HepG2 (cell line): ENCODE data around the gene PLXND1. TPM values are rescaled to one million over a fixed set of nuclear protein-coding genes. Genes with fewer than 3 reads are reported as not detected.

Experiments
- ATAC-seq: fragments of 200-7000 bp; cut with Tn5 transposase; 3 replicates; pipeline ENCODE4 v1.9.1; 2020; ENCODE audit warnings: mild to moderate bottlenecking, moderate library complexity
- BruUV-seq: library from RNA; stranded (reverse); fragments of 400-500 nt; replicated peaks from 2 replicates; lab custom pipeline; 2021; lab: Mats Ljungman, UMichigan
- CTCF ChIA-PET: fragments of 300-600 bp; formaldehyde crosslinking; extraction: SDS; loops from one replicate; lab custom pipeline; 2021; ENCODE audit warnings: low total read pairs, inconsistent platforms, low intra/inter-chr PET ratio; lab: Yijun Ruan, JAX
- POLR2A ChIA-PET: fragments of 350-600 bp; sonication (Branson Sonifier 250); formaldehyde crosslinking; loops from one replicate; lab custom pipeline; 2020; ENCODE audit warnings: antibody characterized with exemption, inconsistent platforms; lab: Yijun Ruan, JAX
- DNase-seq: peaks from one replicate; pipeline ENCODE4 v3.0.0-alpha.2; 2015; ENCODE audit warnings: low spot score
- FAIRE-seq: peaks from 3 replicates; lab custom pipeline; 2011; peaks lifted over from hg19 to GRCh38; lab: Jason Lieb, UNC
- H2AFZ ChIP-seq: one replicate; pipeline ENCODE4 v1.6.1; 2011; ENCODE audit warnings: low read length, inconsistent platforms
- H3K27ac ChIP-seq: fragments of 300-600 bp; 3 replicates; pipeline ENCODE4 v1.8.0; 2011; ENCODE audit warnings: mixed run types, mild to moderate bottlenecking, mixed read lengths, low read length, inconsistent platforms; ENCODE audit not compliant: insufficient read depth; ENCODE audit errors: extremely low read length
- H3K27me3 ChIP-seq, 2 experiments: fragments of 200-600 bp in 1 of 2; 2 replicates in 1 of 2; 3 replicates in 1 of 2; pipeline versions ENCODE4 v1.6.0 to v1.8.0; 2011; ENCODE audit warnings: low read length in 2 of 2, mild to moderate bottlenecking in 2 of 2, moderate library complexity in 2 of 2, inconsistent platforms in 1 of 2; ENCODE audit not compliant: insufficient read depth in 2 of 2, control insufficient read depth in 1 of 2
- H3K36me3 ChIP-seq, 2 experiments: fragments of 200-600 bp in 1 of 2; replicated peaks in 1 of 2; 2 replicates in 1 of 2; 3 replicates in 1 of 2; pipeline versions ENCODE4 v1.5.1 to v1.8.0; 2011; ENCODE audit warnings: low read length in 2 of 2, inconsistent platforms in 1 of 2; ENCODE audit not compliant: insufficient read depth in 2 of 2, control insufficient read depth in 1 of 2
- H3K4me1 ChIP-seq: 2 replicates; pipeline ENCODE4 v1.5.1; 2012; ENCODE audit warnings: low read length, inconsistent platforms; ENCODE audit not compliant: insufficient read depth
- H3K4me2 ChIP-seq: 2 replicates; pipeline ENCODE4 v1.6.0; 2011; ENCODE audit warnings: low read depth, low read length, inconsistent platforms
- H3K4me3 ChIP-seq, 3 experiments: fragments of 200-600 bp in 1 of 3; sonication (generic), shearing (Covaris generic) in 1 of 3; replicated peaks in 1 of 3; 2 replicates each; pipeline ENCODE4 v1.5.1; 2011 to 2016; ENCODE audit warnings: low read length in 3 of 3, inconsistent platforms in 2 of 3, low read depth in 2 of 3, mild to moderate bottlenecking in 2 of 3, control low read depth in 1 of 3, mixed read lengths in 1 of 3; ENCODE audit not compliant: insufficient read depth in 1 of 3
- H3K79me2 ChIP-seq: one replicate; pipeline ENCODE4 v1.6.1; 2011; ENCODE audit warnings: low read length, inconsistent platforms; ENCODE audit not compliant: insufficient read depth
- H3K9ac ChIP-seq: 2 replicates; pipeline ENCODE4 v1.6.0; 2011; ENCODE audit warnings: mild to moderate bottlenecking, low read depth, low read length, inconsistent platforms; ENCODE audit not compliant: insufficient read depth
- H3K9me3 ChIP-seq: 2 replicates; pipeline ENCODE4 v1.5.1; 2012; ENCODE audit warnings: mild to moderate bottlenecking, low read length
- H4K20me1 ChIP-seq: 2 replicates; pipeline ENCODE4 v1.6.0; 2011; ENCODE audit warnings: inconsistent platforms, mild to moderate bottlenecking, low read length, moderate library complexity; ENCODE audit not compliant: insufficient read depth
- DNMT3B ChIP-seq: conservative IDR thresholded peaks from 2 replicates; pipeline ENCODE4 v1.6.1; 2016; ENCODE audit warnings: missing biosample characterization, control low read depth
- MAF1 ChIP-seq: sonication (generic); formaldehyde crosslinking; IDR thresholded peaks from 2 replicates; pipeline ENCODE4 v1.5.0; 2020; ENCODE audit warnings: missing genetic modification reagents, borderline replicate concordance
- NFE2L1 ChIP-seq: sonication (generic); formaldehyde crosslinking; IDR thresholded peaks from 2 replicates; pipeline ENCODE4 v1.4.0; 2020; ENCODE audit warnings: missing genetic modification reagents, mild to moderate bottlenecking, borderline replicate concordance
- PLSCR1 ChIP-seq: sonication (generic); formaldehyde crosslinking; IDR thresholded peaks from 2 replicates; pipeline ENCODE4 v1.5.0; 2020; ENCODE audit warnings: missing genetic modification reagents, mild to moderate bottlenecking, borderline replicate concordance
- SALL2 ChIP-seq: sonication (generic); formaldehyde crosslinking; IDR thresholded peaks from 2 replicates; pipeline ENCODE4 v1.8.1; 2023; ENCODE audit warnings: mild to moderate bottlenecking, missing genetic modification reagents, inconsistent platforms
- ZBTB7B ChIP-seq: sonication (generic); formaldehyde crosslinking; IDR thresholded peaks from 2 replicates; pipeline ENCODE4 v1.4.0; 2020; ENCODE audit warnings: missing genetic modification reagents
- ZNF33A ChIP-seq: sonication (generic); formaldehyde crosslinking; IDR thresholded peaks from 2 replicates; pipeline ENCODE4 v1.5.1; 2020; ENCODE audit warnings: missing genetic modification reagents, mild to moderate bottlenecking, moderate library complexity, borderline replicate concordance
- ZNF552 ChIP-seq: sonication (generic); formaldehyde crosslinking; IDR thresholded peaks from 2 replicates; pipeline ENCODE4 v1.9.0; 2022; ENCODE audit warnings: missing genetic modification reagents, mild to moderate bottlenecking, borderline replicate concordance
- ZSCAN25 ChIP-seq: sonication (generic); formaldehyde crosslinking; IDR thresholded peaks from 2 replicates; pipeline ENCODE4 v1.8.0; 2022; ENCODE audit warnings: mild to moderate bottlenecking, missing genetic modification reagents
- WGBS: methylation state at CpG from one replicate; pipeline ENCODE4 v1.1.6; 2017; ENCODE audit warnings: low lambda C conversion rate; 5-methylcytosine and 5-hydroxymethylcytosine counted together
- in situ Hi-C: cut with HindIII; loops from 2 replicates; pipeline ENCODE4 v1.10.0; 2017; ENCODE audit warnings: low pct_unique_long_range_greater_than_20kb; ENCODE audit not compliant: extremely low pct_ligation_motif_present
- intact Hi-C: fragments of 100-400 bp; cut with micrococcal nuclease; formaldehyde crosslinking; loops from one replicate; pipeline ENCODE4 v1.10.0; 2022; ENCODE audit not compliant: unreplicated experiment
- polyA plus RNA-seq, 8 experiments: library from polyadenylated mRNA; depleted of rRNA in 3 of 8; stranded (reverse) in 7 of 8; unstranded in 1 of 8; fragments of >200 nt; fragmentation: Illumina TruSeq in 4 of 8; extraction: Trizol in 4 of 8; gene quantifications; 2 replicates each; pipeline versions ENCODE4 v1.2.1 to v1.2.3, GENCODE V29; 2011 to 2016; ENCODE audit warnings: low read depth in 4 of 8, missing spikeins in 1 of 8, mixed read lengths in 1 of 8; ENCODE audit not compliant: insufficient read depth in 1 of 8
- total RNA-seq, 5 experiments: library from RNA; depleted of rRNA; stranded (reverse); fragments of >200 nt; fragmentation: Illumina TruSeq; extraction: Trizol; gene quantifications; 2 replicates each; pipeline ENCODE4 v1.2.3, GENCODE V29; 2016; ENCODE audit warnings: low read depth in 1 of 5
- TF ChIP-seq, protein P1 (sequence below): fragments of 450-650 bp; IDR thresholded peaks from 2 replicates; pipeline ENCODE4 v1.6.1; 2016

The PLXND1 gene
- total and polyA plus RNA-seq, 2 of the 13 experiments (the other 11 are each of a cell fraction or from before 2014, with no cell fraction given), result 15.9 to 42.0 TPM

- TF ChIP-seq ZNF33A (CRISPR knock-in tag), result no peak
- no peak for TF ChIP-seq PLSCR1 (CRISPR knock-in tag)
- no peak for TF ChIP-seq NFE2L1 (CRISPR knock-in tag)
- TF ChIP-seq, protein P1, sequence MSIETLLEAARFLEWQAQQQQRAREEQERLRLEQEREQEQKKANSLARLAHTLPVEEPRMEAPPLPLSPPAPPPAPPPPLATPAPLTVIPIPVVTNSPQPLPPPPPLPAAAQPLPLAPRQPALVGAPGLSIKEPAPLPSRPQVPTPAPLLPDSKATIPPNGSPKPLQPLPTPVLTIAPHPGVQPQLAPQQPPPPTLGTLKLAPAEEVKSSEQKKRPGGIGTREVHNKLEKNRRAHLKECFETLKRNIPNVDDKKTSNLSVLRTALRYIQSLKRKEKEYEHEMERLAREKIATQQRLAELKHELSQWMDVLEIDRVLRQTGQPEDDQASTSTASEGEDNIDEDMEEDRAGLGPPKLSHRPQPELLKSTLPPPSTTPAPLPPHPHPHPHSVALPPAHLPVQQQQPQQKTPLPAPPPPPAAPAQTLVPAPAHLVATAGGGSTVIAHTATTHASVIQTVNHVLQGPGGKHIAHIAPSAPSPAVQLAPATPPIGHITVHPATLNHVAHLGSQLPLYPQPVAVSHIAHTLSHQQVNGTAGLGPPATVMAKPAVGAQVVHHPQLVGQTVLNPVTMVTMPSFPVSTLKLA, result no peak
- no peak for TF ChIP-seq DNMT3B (CRISPR knock-in tag)
- TF ChIP-seq ZBTB7B (CRISPR knock-in tag), result no peak
- TF ChIP-seq ZSCAN25, result no peak
- TF ChIP-seq ZNF552 (CRISPR knock-in tag), result no peak
- no peak for TF ChIP-seq MAF1 (CRISPR knock-in tag)
- TF ChIP-seq SALL2 (CRISPR knock-in tag), result no peak
- Histone ChIP-seq H4K20me1 (no peaks in the 10 kb centered on the region), H3K79me2 (no peaks in the 10 kb centered on the region), H3K4me3 (no peak overlapping the region), H3K36me3 (no peaks in the 10 kb centered on the region), H3K4me1 (peaks cover 52% of the 10 kb centered on the region), H3K9me3 (no peaks in the 10 kb centered on the region), H3K4me2 (no peak overlapping the region), H3K9ac (no peak overlapping the region), H2AFZ (no peak overlapping the region), H3K27ac (no peak overlapping the region), H3K27me3 (0 out of 5 replicates have a peak, but pooled peaks cover 0 to 4% of the 10 kb centered on the region in 2 experiments)
- CTCF ChIA-PET, result no interaction called here
- in situ Hi-C loops (no loop called here), intact Hi-C loops (no loop called here)
- ATAC-seq, result no peak
- FAIRE-seq, result no peak
- POLR2A ChIA-PET, result no interaction called here
- WGBS, result 82% methylated on average over 18 of the region's 18 CpGs
- BruUV-seq, result no TSS peak
- no peak for DNase-seq
These were observed 57.3 kb downstream of the PLXND1 start for GRCh38 chr3:129549006-129549800.
